GM15510 (cell line): ENCODE measurements around the gene GLCCI1.

Experiments used
- POLR2A ChIP-seq: IDR thresholded peaks from 3 replicates; pipeline ENCODE4 v1.6.1; 2011; ENCODE audit warnings: borderline replicate concordance; ENCODE audit not compliant: insufficient read length; ENCODE audit errors: extremely low read depth

GLCCI1 gene

GRCh38 chr7:7946486-7946885 lies 22.1 kb upstream of the GLCCI1 start:
- no peak for TF ChIP-seq POLR2A

GRCh38 chr7:7948232-7948631 lies 20.4 kb upstream of the GLCCI1 start:
- no peak for TF ChIP-seq POLR2A

- TF ChIP-seq POLR2A = no peak
Measured at GRCh38 chr7:7953806-7954205, 14.8 kb upstream of the GLCCI1 start.

- TF ChIP-seq POLR2A = no peak
Measured at GRCh38 chr7:7956531-7957128, 12.0 kb upstream of the GLCCI1 start.

- TF ChIP-seq POLR2A = no peak
Measured at GRCh38 chr7:7957513-7957912, 11.1 kb upstream of the GLCCI1 start.

GRCh38 chr7:7959979-7960670 lies 8.5 kb upstream of the GLCCI1 start:
- no peak for TF ChIP-seq POLR2A

- no peak for TF ChIP-seq POLR2A
Measured at GRCh38 chr7:7962851-7963250, 5.7 kb upstream of the GLCCI1 start.

GRCh38 chr7:7964250-7964649 lies 4.3 kb upstream of the GLCCI1 start:
- no peak for TF ChIP-seq POLR2A

GRCh38 chr7:7964691-7965090 lies 3.9 kb upstream of the GLCCI1 start:
- TF ChIP-seq POLR2A = no peak

- TF ChIP-seq POLR2A = no peak
Measured at GRCh38 chr7:7965301-7965700, 3.3 kb upstream of the GLCCI1 start.

GRCh38 chr7:7966141-7966734 lies 2.4 kb upstream of the GLCCI1 start:
- TF ChIP-seq POLR2A = no peak

- peak; percentile 46 for TF ChIP-seq POLR2A
Measured at GRCh38 chr7:7967886-7968543, 581 bp upstream of the GLCCI1 start.

GRCh38 chr7:7969306-7970236 lies 975 bp downstream of the GLCCI1 start:
- TF ChIP-seq POLR2A = peak; percentile 61

- TF ChIP-seq POLR2A = no peak
Measured at GRCh38 chr7:7970237-7970530, 1.6 kb downstream of the GLCCI1 start.
